Sigmoid colon (tissue), 7 donors: ENCODE data around the gene GPHN. TPM values are rescaled to one million over a fixed set of nuclear protein-coding genes. Genes with fewer than 3 reads are reported as not detected.

Source experiments
- DNase-seq: peaks from one replicate; pipeline ENCODE4 v3.0.0-alpha.2; 2019
- H3K27ac ChIP-seq, 4 donors: fragments of 200-600 bp; sonication (generic); one replicate each; pipeline ENCODE4 v1.5.1; 2016 to 2019; ENCODE audit warnings: mild to moderate bottlenecking in 1 of 4
- H3K27me3 ChIP-seq, 3 donors: fragments of 200-600 bp; sonication (generic); one replicate each; pipeline ENCODE4 v1.5.1; 2019; ENCODE audit warnings: mild to moderate bottlenecking in 1 of 3
- H3K36me3 ChIP-seq, 4 donors: fragments of 200-600 bp; sonication (generic); one replicate each; pipeline ENCODE4 v1.5.1; 2016 to 2019
- H3K4me1 ChIP-seq, 4 donors: fragments of 200-600 bp; sonication (generic); one replicate each; pipeline ENCODE4 v1.5.1; 2017 to 2019
- H3K4me3 ChIP-seq, 4 donors: fragments of 200-600 bp; sonication (generic); one replicate each; pipeline ENCODE4 v1.5.1; 2017 to 2019; ENCODE audit warnings: mild to moderate bottlenecking in 2 of 4, moderate library complexity in 1 of 4
- H3K9me3 ChIP-seq, 4 donors: fragments of 200-600 bp in 3 of 4; sonication (generic) in 3 of 4; one replicate each; pipeline versions ENCODE4 v1.5.1 to v1.6.1; 2013 to 2019
- CTCF ChIP-seq, 4 experiments: fragments of 450-650 bp in 3 of 4; fragments of 200-600 bp in 1 of 4; IDR thresholded peaks; one replicate each; pipeline ENCODE4 v1.5.1; 2016 to 2019; ENCODE audit warnings: antibody characterized with exemption in 4 of 4, mild to moderate bottlenecking in 3 of 4, moderate library complexity in 2 of 4
- EP300 ChIP-seq, 4 donors: sonication (generic); formaldehyde crosslinking; IDR thresholded peaks; one replicate each; pipeline ENCODE4 v1.6.1; 2017; ENCODE audit warnings: antibody characterized with exemption in 4 of 4
- POLR2A ChIP-seq, 2 donors: fragments of 450-650 bp; IDR thresholded peaks; one replicate each; pipeline ENCODE4 v1.6.1; 2016; ENCODE audit warnings: antibody characterized with exemption in 2 of 2, mild to moderate bottlenecking in 2 of 2, moderate library complexity in 2 of 2
- POLR2AphosphoS5 ChIP-seq, 4 donors: sonication (generic); formaldehyde crosslinking; IDR thresholded peaks; one replicate each; pipeline ENCODE4 v1.6.1; 2017; ENCODE audit warnings: antibody characterized with exemption in 4 of 4
- WGBS, 2 donors: extraction: QIAGEN DNeasy Blood & Tissue Kit; methylation state at CpG; one replicate each; pipeline ENCODE4 v1.1.7; 2013; 5-methylcytosine and 5-hydroxymethylcytosine counted together
- intact Hi-C: fragments of 100-400 bp; cut with DNase I; formaldehyde crosslinking; loops from one replicate; pipeline ENCODE4 v1.15.1; 2023
- polyA plus RNA-seq, 3 donors: library from polyadenylated mRNA; stranded (reverse); fragments of 200-250 nt; gene quantifications; one replicate each; pipeline ENCODE4 v1.2.3, GENCODE V29; 2013
- total RNA-seq, 4 donors: library from RNA; depleted of rRNA; stranded (reverse); fragments of >200 nt; gene quantifications; one replicate each; pipeline ENCODE4 v1.1.0, GENCODE V29; 2016
- donor health status: healthy with polysubstance abuse.
- donor health status: Bipolar disorder and iron deficiency.
- donor health status: healthy.

The GPHN gene
- total and polyA plus RNA-seq, 7 donors: 5.4 to 20.3 (median 14.1) TPM

- no peaks in the 10 kb centered on the region for H3K36me3 ChIP-seq
- 22 to 65% methylated on average over 6 of the region's 6 CpGs for WGBS, 2 donors
- H3K9me3 ChIP-seq: no peaks in the 10 kb centered on the region
- H3K4me3 ChIP-seq: no peak overlapping the region
- intact Hi-C loops: no loop called here
- TF ChIP-seq POLR2A (IDR thresholded peaks at IDR 0.05): no peak
- TF ChIP-seq POLR2AphosphoS5 (IDR thresholded peaks at IDR 0.05): no peak
- no peak for TF ChIP-seq EP300 (IDR thresholded peaks at IDR 0.05)
- TF ChIP-seq CTCF (IDR thresholded peaks at IDR 0.05): no peak
- H3K27me3 ChIP-seq: no peaks in the 10 kb centered on the region
- peaks cover 0 to 6% (median 0%) of the 10 kb centered on the region in 4 donors for H3K4me1 ChIP-seq
- no peak for DNase-seq
- H3K27ac ChIP-seq: no peak overlapping the region
Observed at GRCh38 chr14:67221248-67221981, 713.5 kb downstream of the GPHN start.

- 35 to 77% methylated on average over 4 of the region's 4 CpGs for WGBS, 2 donors
- intact Hi-C loops: no loop called here
- no peak for DNase-seq
- no peak overlapping the region for H3K27ac ChIP-seq
- H3K27me3 ChIP-seq: no peaks in the 10 kb centered on the region
- H3K9me3 ChIP-seq: no peaks in the 10 kb centered on the region
- TF ChIP-seq POLR2AphosphoS5 (IDR thresholded peaks at IDR 0.05): no peak
- H3K4me3 ChIP-seq: no peak overlapping the region
- H3K4me1 ChIP-seq: peaks cover 0 to 6% (median 0%) of the 10 kb centered on the region in 4 donors
- no peaks in the 10 kb centered on the region for H3K36me3 ChIP-seq
Observed at GRCh38 chr14:67221982-67222328, 714.0 kb downstream of the GPHN start.

GRCh38 chr14:67225523-67225922, 717.6 kb downstream of the GPHN start:
- Histone ChIP-seq H3K4me3 (no peak overlapping the region), H3K4me1 (peaks cover 0 to 6% (median 0%) of the 10 kb centered on the region in 4 donors), H3K36me3 (no peaks in the 10 kb centered on the region), H3K27ac (no peak overlapping the region), H3K27me3 (no peaks in the 10 kb centered on the region), H3K9me3 (no peaks in the 10 kb centered on the region)
- intact Hi-C loops: no loop called here
- no peak for TF ChIP-seq CTCF (IDR thresholded peaks at IDR 0.05)
- no peak for TF ChIP-seq EP300 (IDR thresholded peaks at IDR 0.05)
- TF ChIP-seq POLR2AphosphoS5 (IDR thresholded peaks at IDR 0.05): no peak
- no peak for TF ChIP-seq POLR2A (IDR thresholded peaks at IDR 0.05)
- 90 to 93% methylated on average over 4 of the region's 4 CpGs for WGBS, 2 donors
- DNase-seq: no peak

- 88% methylated on average over 3 of the region's 3 CpGs for WGBS, 2 donors
- Histone ChIP-seq H3K4me3 (no peak overlapping the region), H3K27me3 (no peaks in the 10 kb centered on the region), H3K4me1 (no peaks in the 10 kb centered on the region), H3K36me3 (no peaks in the 10 kb centered on the region), H3K27ac (no peak overlapping the region), H3K9me3 (no peaks in the 10 kb centered on the region)
- TF ChIP-seq POLR2A (IDR thresholded peaks at IDR 0.05): no peak
- no peak for DNase-seq
- intact Hi-C loops: no loop called here
Observed at GRCh38 chr14:67228325-67228984, 720.5 kb downstream of the GPHN start.

Other genes starting within 250 kb of the GPHN start
- not detected for gene CCDC196, start 21.8 kb upstream of the GPHN start, total RNA-seq
- gene CCDC196, start 21.8 kb upstream of the GPHN start, polyA plus RNA-seq: 1 to 10 TPM in 1 of 3 donors, under 1 TPM in 1, not detected in 1; 0.54 to 1.2 TPM